Subcutaneous abdominal adipose tissue (tissue), 5 donors: Measurements from ENCODE around the gene TVP23C.
A peak's percentile ranks its signal among the peaks of the same experiment; 100 is the strongest.
"Not testable (repeated sequence)": the region's sequence is repeated elsewhere in the genome, so short reads cannot be mapped to it uniquely, and the experiment has no call there.

ENCODE experiments used
- H3K27ac ChIP-seq: one replicate; pipeline ENCODE4 v1.7.0; 2013; ENCODE audit warnings: low read depth, mild to moderate bottlenecking, inconsistent platforms, low read length, moderate library complexity
- H3K27me3 ChIP-seq, 5 donors: one replicate each; pipeline ENCODE4 v1.7.0; 2013; ENCODE audit warnings: low read length in 5 of 5, inconsistent platforms in 1 of 5; ENCODE audit not compliant: control insufficient read depth in 5 of 5, insufficient read depth in 4 of 5
- H3K36me3 ChIP-seq, 5 donors: one replicate each; pipeline ENCODE4 v1.7.0; 2013; ENCODE audit warnings: low read length in 5 of 5; ENCODE audit not compliant: control insufficient read depth in 5 of 5, insufficient read depth in 5 of 5
- H3K4me1 ChIP-seq, 5 donors: one replicate each; pipeline ENCODE4 v1.7.0; 2013; ENCODE audit warnings: low read length in 5 of 5, mild to moderate bottlenecking in 3 of 5, moderate library complexity in 1 of 5; ENCODE audit not compliant: control insufficient read depth in 5 of 5, insufficient read depth in 5 of 5
- H3K4me3 ChIP-seq, 5 donors: one replicate each; pipeline ENCODE4 v1.7.0; 2013; ENCODE audit warnings: low read length in 5 of 5, low read depth in 1 of 5
- H3K9ac ChIP-seq, 5 donors: one replicate each; pipeline ENCODE4 v1.7.0; 2013; ENCODE audit warnings: low read length in 5 of 5, mild to moderate bottlenecking in 4 of 5, moderate library complexity in 3 of 5
- H3K9me3 ChIP-seq, 5 donors: one replicate each; pipeline ENCODE4 v1.7.0; 2013; ENCODE audit warnings: low read length in 5 of 5; ENCODE audit not compliant: control insufficient read depth in 5 of 5
- donor health status: healthy.
- donor health status: healthy.
- donor health status: healthy.
- donor health status: healthy.
- donor health status: healthy.

TVP23C gene

GRCh38 chr17:15563375-15563857 lies at the start of gene TVP23C:
TVP23C (minus strand) TSS chr17:15563483; CDS start chr17:15563448, 35 bp downstream.
- H3K36me3 ChIP-seq, H3K9me3 ChIP-seq, H3K4me1 ChIP-seq, H3K27me3 ChIP-seq: not testable (repeated sequence)
- peak within 1 kb of the TSS; percentile 44 to 80 (median 65) for H3K4me3 ChIP-seq
- H3K27ac ChIP-seq: peak within 1 kb of the TSS; percentile 30
- peak within 1 kb of the TSS in 1 of 5 donors; percentile 66 for H3K9ac ChIP-seq

GRCh38 chr17:15592960-15593359 lies 29.7 kb upstream of the TVP23C start:
- H3K27ac ChIP-seq, H3K9me3 ChIP-seq, H3K9ac ChIP-seq, H3K27me3 ChIP-seq, H3K4me1 ChIP-seq, H3K4me3 ChIP-seq, H3K36me3 ChIP-seq: not testable (repeated sequence)

DNA sequence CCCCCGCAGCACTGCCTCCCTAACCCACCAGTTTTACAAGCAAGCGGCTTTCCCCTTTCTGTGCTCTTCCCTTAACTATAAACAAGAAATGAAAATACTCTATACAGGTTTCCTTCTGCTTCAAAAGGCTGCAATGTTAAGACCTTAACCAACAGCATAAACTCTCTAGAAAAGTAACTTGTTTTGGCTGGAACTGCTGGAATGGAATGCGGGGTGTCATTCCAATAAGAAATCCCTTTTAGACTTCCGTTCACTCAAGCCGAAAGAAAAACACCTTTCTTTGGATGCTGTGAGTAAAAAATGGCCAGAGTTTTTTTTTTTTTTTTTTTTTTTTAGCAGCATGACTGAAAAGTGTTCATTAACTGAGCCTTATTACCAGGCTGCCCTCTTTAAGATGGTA lies 28.7 kb upstream of the TVP23C start:
- H3K36me3 ChIP-seq, H3K9me3 ChIP-seq, H3K27ac ChIP-seq, H3K27me3 ChIP-seq, H3K9ac ChIP-seq, H3K4me1 ChIP-seq, H3K4me3 ChIP-seq: not testable (repeated sequence)

GRCh38 chr17:15590844-15591243 lies 27.6 kb upstream of the TVP23C start:
- not testable (repeated sequence) for H3K9me3 ChIP-seq, H3K9ac ChIP-seq, H3K36me3 ChIP-seq, H3K4me3 ChIP-seq, H3K27ac ChIP-seq, H3K4me1 ChIP-seq, H3K27me3 ChIP-seq

- H3K27ac ChIP-seq, H3K36me3 ChIP-seq, H3K9ac ChIP-seq, H3K27me3 ChIP-seq, H3K4me3 ChIP-seq, H3K9me3 ChIP-seq, H3K4me1 ChIP-seq: not testable (repeated sequence)
Measured at GRCh38 chr17:15589544-15590536, 26.6 kb upstream of the TVP23C start.

DNA sequence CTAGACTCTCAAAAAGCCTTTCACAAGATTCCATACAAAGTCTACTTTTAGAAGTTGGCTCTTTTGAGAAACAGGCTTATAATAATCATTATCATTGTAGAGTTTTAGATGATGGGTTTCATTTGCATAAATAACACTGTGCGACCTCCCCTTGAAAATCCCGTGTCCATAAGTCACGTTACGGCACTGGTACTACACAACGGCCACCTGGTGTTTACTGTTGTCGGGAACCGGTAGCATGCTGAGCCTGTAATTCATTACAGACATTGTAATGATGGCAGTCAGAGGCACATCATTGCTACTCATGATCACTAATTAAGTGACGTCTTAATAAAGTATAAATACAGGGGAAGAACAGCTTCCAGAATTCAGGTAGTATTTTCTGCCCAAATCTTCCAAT lies 24.7 kb upstream of the TVP23C start:
- not testable (repeated sequence) for H3K4me1 ChIP-seq, H3K27me3 ChIP-seq, H3K4me3 ChIP-seq, H3K36me3 ChIP-seq, H3K9me3 ChIP-seq, H3K27ac ChIP-seq, H3K9ac ChIP-seq

DNA sequence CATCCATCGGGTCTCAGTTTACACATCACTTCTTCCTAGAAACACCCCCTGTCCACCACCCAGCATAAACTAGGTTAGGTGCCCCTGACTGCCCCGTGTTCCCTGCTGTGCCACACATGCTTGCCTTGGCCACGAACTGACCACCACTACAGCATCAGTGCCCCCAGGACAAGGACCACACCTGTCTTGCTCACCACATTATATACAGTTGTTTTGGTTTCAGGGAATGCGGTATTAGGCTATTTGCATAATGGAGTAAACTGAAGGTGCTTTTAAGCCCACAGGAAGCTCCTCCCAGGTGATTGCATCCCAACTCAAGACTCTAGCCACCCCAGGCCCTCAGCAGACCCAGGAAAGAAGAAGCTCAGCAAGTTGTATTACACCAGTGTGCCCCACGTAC lies 20.0 kb upstream of the TVP23C start:
- not testable (repeated sequence) for H3K9ac ChIP-seq, H3K4me1 ChIP-seq, H3K27ac ChIP-seq, H3K9me3 ChIP-seq, H3K36me3 ChIP-seq, H3K27me3 ChIP-seq, H3K4me3 ChIP-seq

- not testable (repeated sequence) for H3K4me3 ChIP-seq, H3K9ac ChIP-seq, H3K36me3 ChIP-seq, H3K27ac ChIP-seq, H3K27me3 ChIP-seq, H3K9me3 ChIP-seq, H3K4me1 ChIP-seq
Measured at GRCh38 chr17:15581462-15581861, 18.2 kb upstream of the TVP23C start.

DNA sequence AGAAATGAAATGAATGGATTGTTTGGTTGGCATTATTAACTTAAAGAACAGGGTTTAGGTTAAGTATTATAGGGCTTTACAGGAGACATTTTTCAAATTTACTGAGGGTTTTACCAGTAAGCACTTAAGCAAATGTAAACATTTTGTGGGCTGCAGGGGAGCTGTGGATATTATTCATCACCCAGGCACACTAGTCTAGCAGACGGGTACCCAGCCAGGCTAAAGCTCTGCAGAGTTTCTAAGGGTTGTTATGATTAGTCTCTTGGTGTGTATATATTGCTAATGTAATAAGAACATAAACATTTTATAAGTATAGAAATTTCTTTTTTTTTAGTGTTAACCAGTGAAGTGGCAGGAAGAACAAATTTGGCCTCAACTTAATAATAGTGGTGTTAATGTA lies 13.6 kb upstream of the TVP23C start:
- not testable (repeated sequence) for H3K9me3 ChIP-seq, H3K36me3 ChIP-seq, H3K4me3 ChIP-seq, H3K4me1 ChIP-seq, H3K27me3 ChIP-seq, H3K27ac ChIP-seq, H3K9ac ChIP-seq

GRCh38 chr17:15574660-15575059 lies 11.4 kb upstream of the TVP23C start:
- H3K36me3 ChIP-seq, H3K4me3 ChIP-seq, H3K27me3 ChIP-seq, H3K9ac ChIP-seq, H3K27ac ChIP-seq, H3K9me3 ChIP-seq, H3K4me1 ChIP-seq: not testable (repeated sequence)
